Measurements from ENCODE around the gene TBXAS1. TPM values are rescaled to one million over a fixed set of nuclear protein-coding genes. Genes with fewer than 3 reads are reported as not detected.

TBXAS1 gene
- polyA plus RNA-seq, 2 of the 4 experiments (the other 2 are of a cell fraction) = 8.8 to 11.6 TPM

DNA sequence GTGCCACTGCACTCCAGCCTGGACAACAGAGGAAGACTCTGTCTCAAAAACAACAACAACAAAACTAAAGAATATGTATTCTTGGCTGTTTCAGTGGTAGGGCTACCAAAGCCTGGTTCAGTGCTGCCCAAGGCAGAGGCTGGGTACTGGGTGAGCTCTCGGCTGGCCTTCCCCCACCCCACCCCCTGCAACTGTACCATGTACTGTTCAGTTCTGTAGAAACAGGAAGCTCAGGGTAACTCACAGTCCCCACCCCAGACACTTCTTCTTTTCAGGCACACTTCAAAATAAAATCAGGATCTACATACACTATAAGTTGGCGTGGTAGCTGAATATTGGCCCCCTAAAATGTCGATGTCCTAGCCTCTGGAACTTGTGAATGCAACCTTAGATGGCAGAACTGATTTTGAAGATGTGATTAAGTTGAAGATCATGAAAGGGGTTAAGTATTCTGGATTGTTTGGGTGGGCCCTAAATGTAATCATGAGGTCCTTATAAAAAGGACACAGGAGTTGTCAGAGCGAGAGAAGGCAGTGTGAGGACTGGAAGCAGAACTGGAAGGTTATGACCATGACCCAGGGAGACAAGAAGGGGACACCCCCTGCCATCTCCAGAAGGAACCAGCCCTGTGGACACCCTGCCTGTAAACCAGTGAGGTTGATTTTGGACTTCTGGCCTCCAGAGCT is 31.2 kb downstream of the TBXAS1 start:
- no peak for ATAC-seq
- H3K4me3 ChIP-seq = no peak overlapping the region
- no peak for FAIRE-seq
- WGBS (ENCODE audit: missing lambda C conversion rate) = 83% methylated on average over 4 of the region's 4 CpGs
- no peak for TF ChIP-seq RCOR1 (IDR thresholded peaks at IDR 0.05; ENCODE audit: low read depth, low read length)
- TF ChIP-seq RFX5 (IDR thresholded peaks at IDR 0.05) = no peak
- no peak for TF ChIP-seq EHMT2 (IDR thresholded peaks at IDR 0.05; ENCODE audit: low read depth)
- no peak for TF ChIP-seq ZNF302 (CRISPR knock-in tag; IDR thresholded peaks at IDR 0.05)
- TF ChIP-seq JUN (IDR thresholded peaks at IDR 0.05) = no peak
- TF ChIP-seq, protein P1, sequence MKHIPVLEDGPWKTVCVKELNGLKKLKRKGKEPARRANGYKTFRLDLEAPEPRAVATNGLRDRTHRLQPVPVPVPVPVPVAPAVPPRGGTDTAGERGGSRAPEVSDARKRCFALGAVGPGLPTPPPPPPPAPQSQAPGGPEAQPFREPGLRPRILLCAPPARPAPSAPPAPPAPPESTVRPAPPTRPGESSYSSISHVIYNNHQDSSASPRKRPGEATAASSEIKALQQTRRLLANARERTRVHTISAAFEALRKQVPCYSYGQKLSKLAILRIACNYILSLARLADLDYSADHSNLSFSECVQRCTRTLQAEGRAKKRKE (CRISPR knock-in tag; IDR thresholded peaks at IDR 0.05; ENCODE audit: low read depth) = no peak
- TF ChIP-seq TP53 (CRISPR knock-in tag; IDR thresholded peaks at IDR 0.05) = no peak
- TF ChIP-seq BHLHE40 (IDR thresholded peaks at IDR 0.05; ENCODE audit: low read depth, low read length) = no peak
- TF ChIP-seq CEBPB (IDR thresholded peaks at IDR 0.05) = no peak
- no peak for TF ChIP-seq CBX2 (IDR thresholded peaks at IDR 0.05; ENCODE audit: borderline replicate concordance, low read depth)
- no peak for TF ChIP-seq RARB (CRISPR knock-in tag; IDR thresholded peaks at IDR 0.05)
- TF ChIP-seq JUNB (IDR thresholded peaks at IDR 0.05) = no peak
- TF ChIP-seq FOSB (CRISPR knock-in tag; IDR thresholded peaks at IDR 0.05) = no peak
- H3K4me1 ChIP-seq = no peaks in the 10 kb centered on the region
- no peak overlapping the region for H3K4me2 ChIP-seq
- ChIA-PET POLR2A (no interaction called here), CTCF (interaction anchor here (1.2 kb wide), 1 partner anchor 11 kb away, joined by 3 read pairs; no protein-coding TSS in a partner anchor)
- DNase-seq (ENCODE audit: low read depth in 1 of 2, low spot score in 1 of 2) = no peak
- no peak overlapping the region for H3K27ac ChIP-seq
- H3K9me3 ChIP-seq = peaks cover 16% of the 10 kb centered on the region

- no peaks in the 10 kb centered on the region for H3K4me1 ChIP-seq
- FAIRE-seq (no peak), DNase-seq (ENCODE audit: low read depth in 1 of 2, low spot score in 1 of 2) (no peak), ATAC-seq (no peak)
- no peak overlapping the region for H3K27ac ChIP-seq
- WGBS (ENCODE audit: missing lambda C conversion rate) = 27% methylated on average over 2 of the region's 2 CpGs
- no peak overlapping the region for H3K4me2 ChIP-seq
- H3K9me3 ChIP-seq = peaks cover 27% of the 10 kb centered on the region
- TF ChIP-seq, protein P2, sequence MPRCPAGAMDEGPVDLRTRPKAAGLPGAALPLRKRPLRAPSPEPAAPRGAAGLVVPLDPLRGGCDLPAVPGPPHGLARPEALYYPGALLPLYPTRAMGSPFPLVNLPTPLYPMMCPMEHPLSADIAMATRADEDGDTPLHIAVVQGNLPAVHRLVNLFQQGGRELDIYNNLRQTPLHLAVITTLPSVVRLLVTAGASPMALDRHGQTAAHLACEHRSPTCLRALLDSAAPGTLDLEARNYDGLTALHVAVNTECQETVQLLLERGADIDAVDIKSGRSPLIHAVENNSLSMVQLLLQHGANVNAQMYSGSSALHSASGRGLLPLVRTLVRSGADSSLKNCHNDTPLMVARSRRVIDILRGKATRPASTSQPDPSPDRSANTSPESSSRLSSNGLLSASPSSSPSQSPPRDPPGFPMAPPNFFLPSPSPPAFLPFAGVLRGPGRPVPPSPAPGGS (IDR thresholded peaks at IDR 0.05) = no peak
- TF ChIP-seq HEYL (CRISPR knock-in tag; IDR thresholded peaks at IDR 0.05) = no peak
- no peak for TF ChIP-seq POLR2AphosphoS2 (conservative IDR thresholded peaks at IDR 0.05; ENCODE audit: low read length)
- TF ChIP-seq HDAC2 (IDR thresholded peaks at IDR 0.05) = no peak
- no peak for TF ChIP-seq E2F6 (IDR thresholded peaks at IDR 0.05; ENCODE audit: borderline replicate concordance, low read depth)
- no peak for TF ChIP-seq CHD4 (IDR thresholded peaks at IDR 0.05; ENCODE audit: borderline replicate concordance)
- TF ChIP-seq POLR2A (IDR thresholded peaks at IDR 0.05; ENCODE audit: low read length) = no peak
- TF ChIP-seq, protein P3, sequence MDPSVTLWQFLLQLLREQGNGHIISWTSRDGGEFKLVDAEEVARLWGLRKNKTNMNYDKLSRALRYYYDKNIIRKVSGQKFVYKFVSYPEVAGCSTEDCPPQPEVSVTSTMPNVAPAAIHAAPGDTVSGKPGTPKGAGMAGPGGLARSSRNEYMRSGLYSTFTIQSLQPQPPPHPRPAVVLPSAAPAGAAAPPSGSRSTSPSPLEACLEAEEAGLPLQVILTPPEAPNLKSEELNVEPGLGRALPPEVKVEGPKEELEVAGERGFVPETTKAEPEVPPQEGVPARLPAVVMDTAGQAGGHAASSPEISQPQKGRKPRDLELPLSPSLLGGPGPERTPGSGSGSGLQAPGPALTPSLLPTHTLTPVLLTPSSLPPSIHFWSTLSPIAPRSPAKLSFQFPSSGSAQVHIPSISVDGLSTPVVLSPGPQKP (IDR thresholded peaks at IDR 0.05; ENCODE audit: low read depth, low read length) = no peak
- TF ChIP-seq NR3C1 (IDR thresholded peaks at IDR 0.05) = no peak
- TF ChIP-seq GATA3 (IDR thresholded peaks at IDR 0.05; ENCODE audit: borderline replicate concordance) = no peak
- no peak for TF ChIP-seq JUNB (IDR thresholded peaks at IDR 0.05)
- TF ChIP-seq FOSB (CRISPR knock-in tag; IDR thresholded peaks at IDR 0.05) = no peak
- TF ChIP-seq TP53 (CRISPR knock-in tag; IDR thresholded peaks at IDR 0.05) = no peak
- no peak for TF ChIP-seq EHMT2 (IDR thresholded peaks at IDR 0.05; ENCODE audit: low read depth)
- TF ChIP-seq NPAS2 (CRISPR knock-in tag; IDR thresholded peaks at IDR 0.05; ENCODE audit: borderline replicate concordance) = no peak
- ChIA-PET CTCF (interaction anchor here (0.6 to 0.9 kb wide), 2 partner anchors 20 to 324 kb away, joined by 3 read pairs; no protein-coding TSS in a partner anchor), POLR2A (no interaction called here)
- no peak overlapping the region for H3K4me3 ChIP-seq
Measured at GRCh38 chr7:139861803-139862202, 32.7 kb downstream of the TBXAS1 start.
